H9 (cell line): ENCODE data around the gene TBC1D1. TPM values are rescaled to one million over a fixed set of nuclear protein-coding genes. Genes with fewer than 3 reads are reported as not detected.

Experiments used
- DNase-seq: peaks from one replicate; pipeline ENCODE4 v3.0.0-alpha.2; 2017
- H2AFZ ChIP-seq: one replicate; pipeline ENCODE4 v1.6.1; 2013; ENCODE audit warnings: mild to moderate bottlenecking, low read length, control low read depth, moderate library complexity
- H2AK5ac ChIP-seq: 2 replicates; pipeline ENCODE4 v1.6.1; 2013; ENCODE audit warnings: low read length, control low read depth, mixed read lengths; ENCODE audit not compliant: insufficient read length
- H2BK120ac ChIP-seq: one replicate; pipeline ENCODE4 v1.6.1; 2013; ENCODE audit warnings: low read depth, mild to moderate bottlenecking, low read length, control low read depth, inconsistent platforms; ENCODE audit not compliant: poor library complexity, severe bottlenecking
- H2BK12ac ChIP-seq: 2 replicates; pipeline ENCODE4 v1.6.1; 2013; ENCODE audit warnings: low read length, control low read depth, mixed read lengths, low read depth; ENCODE audit not compliant: insufficient read length
- H2BK15ac ChIP-seq: 2 replicates; pipeline ENCODE4 v1.6.1; 2013; ENCODE audit warnings: low read depth, low read length, control low read depth
- H2BK20ac ChIP-seq: one replicate; pipeline ENCODE4 v1.6.1; 2013; ENCODE audit warnings: low read depth, mild to moderate bottlenecking, low read length, control low read depth, inconsistent platforms; ENCODE audit not compliant: poor library complexity, severe bottlenecking
- H2BK5ac ChIP-seq: 2 replicates; pipeline ENCODE4 v1.6.1; 2013; ENCODE audit warnings: low read length, control low read depth, mixed read lengths; ENCODE audit not compliant: insufficient read length
- H3K14ac ChIP-seq: 2 replicates; pipeline ENCODE4 v1.6.1; 2013; ENCODE audit warnings: low read length, control low read depth; ENCODE audit not compliant: insufficient read depth
- H3K18ac ChIP-seq: 2 replicates; pipeline ENCODE4 v1.6.1; 2013; ENCODE audit warnings: low read depth, mild to moderate bottlenecking, mixed read lengths, low read length, control low read depth; ENCODE audit not compliant: insufficient read length
- H3K23ac ChIP-seq: 2 replicates; pipeline ENCODE4 v1.6.1; 2013; ENCODE audit warnings: low read length, control low read depth, mixed read lengths, low read depth; ENCODE audit not compliant: insufficient read length
- H3K23me2 ChIP-seq: 2 replicates; pipeline ENCODE4 v1.6.1; 2013; ENCODE audit warnings: low read depth, mild to moderate bottlenecking, mixed read lengths, low read length, control low read depth; ENCODE audit not compliant: insufficient read length, poor library complexity, severe bottlenecking
- H3K27ac ChIP-seq: 2 replicates; pipeline ENCODE4 v1.5.1; 2013; ENCODE audit warnings: low read length, control low read depth, mixed read lengths, low read depth; ENCODE audit not compliant: insufficient read length
- H3K27me3 ChIP-seq: 2 replicates; pipeline ENCODE4 v1.6.1; 2013; ENCODE audit warnings: low read length, control low read depth, inconsistent platforms; ENCODE audit not compliant: insufficient read depth
- H3K4ac ChIP-seq: 2 replicates; pipeline ENCODE4 v1.6.1; 2013; ENCODE audit warnings: low read depth, mild to moderate bottlenecking, control low read depth, inconsistent platforms, low read length, moderate library complexity
- H3K4me1 ChIP-seq: 2 replicates; pipeline ENCODE4 v1.6.1; 2013; ENCODE audit warnings: low read length, control low read depth, inconsistent platforms; ENCODE audit not compliant: insufficient read depth
- H3K4me2 ChIP-seq: 2 replicates; pipeline ENCODE4 v1.6.1; 2013; ENCODE audit warnings: low read length, control low read depth, mixed read lengths; ENCODE audit not compliant: insufficient read length, insufficient read depth
- H3K56ac ChIP-seq: 2 replicates; pipeline ENCODE4 v1.6.1; 2013; ENCODE audit warnings: low read depth, mild to moderate bottlenecking, mixed read lengths, low read length, control low read depth; ENCODE audit not compliant: insufficient read length
- H3K79me1 ChIP-seq: 2 replicates; pipeline ENCODE4 v1.6.1; 2013; ENCODE audit warnings: low read depth, mild to moderate bottlenecking, moderate library complexity, low read length, control low read depth, inconsistent platforms; ENCODE audit not compliant: insufficient read depth, poor library complexity, severe bottlenecking
- H3K79me2 ChIP-seq: 2 replicates; pipeline ENCODE4 v1.6.1; 2013; ENCODE audit warnings: low read length, control low read depth, inconsistent platforms; ENCODE audit not compliant: insufficient read depth
- H3K9ac ChIP-seq: 2 replicates; pipeline ENCODE4 v1.6.1; 2013; ENCODE audit warnings: low read length, control low read depth, mixed read lengths; ENCODE audit not compliant: insufficient read length; ENCODE audit errors: extremely low read depth
- H3K9me3 ChIP-seq: one replicate; pipeline ENCODE4 v1.6.1; 2013; ENCODE audit warnings: low read depth, low read length, inconsistent platforms; ENCODE audit not compliant: control insufficient read depth
- H3T11ph ChIP-seq: one replicate; pipeline ENCODE4 v1.6.1; 2013; ENCODE audit warnings: mild to moderate bottlenecking, low read length, control low read depth, inconsistent platforms
- H4K20me1 ChIP-seq: one replicate; pipeline ENCODE4 v1.6.1; 2013; ENCODE audit not compliant: control insufficient read depth, insufficient read length, insufficient read depth
- H4K5ac ChIP-seq: 2 replicates; pipeline ENCODE4 v1.6.1; 2013; ENCODE audit warnings: low read depth, mild to moderate bottlenecking, mixed read lengths, low read length, control low read depth; ENCODE audit not compliant: insufficient read length
- H4K8ac ChIP-seq: replicated peaks from 2 replicates; pipeline ENCODE4 v1.6.1; 2013; ENCODE audit warnings: low read length, control low read depth, mixed read lengths, low read depth; ENCODE audit not compliant: insufficient read length
- H4K91ac ChIP-seq: 2 replicates; pipeline ENCODE4 v1.6.1; 2013; ENCODE audit warnings: low read depth, mild to moderate bottlenecking, moderate library complexity, mixed read lengths, low read length, control low read depth; ENCODE audit not compliant: insufficient read length
- H3K27ac Mint-ChIP-seq, 3 experiments: 2 replicates in 2 of 3; 3 replicates in 1 of 3; pipeline ENCODE4 v1.8.0; 2020 to 2021; ENCODE audit warnings: mixed read lengths in 3 of 3, mild to moderate bottlenecking in 1 of 3, moderate library complexity in 1 of 3
- H3K27me3 Mint-ChIP-seq: 2 replicates; pipeline ENCODE4 v1.8.0; 2021; ENCODE audit warnings: low read depth, mild to moderate bottlenecking, moderate library complexity, mixed read lengths
- H3K36me3 Mint-ChIP-seq, 3 experiments: 2 replicates in 2 of 3; 3 replicates in 1 of 3; pipeline ENCODE4 v1.8.0; 2020 to 2021; ENCODE audit warnings: low read depth in 3 of 3, mixed read lengths in 3 of 3; ENCODE audit not compliant: insufficient read depth in 1 of 3
- H3K4me1 Mint-ChIP-seq, 2 experiments: 2 replicates each; pipeline ENCODE4 v1.8.0; 2020; ENCODE audit warnings: mixed read lengths in 2 of 2
- H3K4me3 Mint-ChIP-seq, 2 experiments: 2 replicates in 1 of 2; 3 replicates in 1 of 2; pipeline ENCODE4 v1.8.0; 2020 to 2021; ENCODE audit warnings: mild to moderate bottlenecking in 2 of 2, mixed read lengths in 2 of 2, moderate library complexity in 1 of 2
- H3K9me3 Mint-ChIP-seq, 2 experiments: 2 replicates in 1 of 2; 3 replicates in 1 of 2; pipeline ENCODE4 v1.8.0; 2020; ENCODE audit warnings: mild to moderate bottlenecking in 2 of 2, mixed read lengths in 2 of 2, moderate library complexity in 1 of 2
- WGBS: extraction: QIAGEN DNeasy Blood & Tissue Kit; methylation state at CpG from one replicate; pipeline ENCODE4 v1.1.7; 2013; ENCODE audit warnings: missing lambda C conversion rate, low lambda C conversion rate, mixed read lengths; ENCODE audit not compliant: insufficient read length; ENCODE audit errors: extremely low coverage; 5-methylcytosine and 5-hydroxymethylcytosine counted together
- total RNA-seq: library from RNA; stranded (reverse); gene quantifications from 2 replicates; pipeline ENCODE4 v1.2.1, GENCODE V29; 2021
- TF ChIP-seq, protein P1 (sequence below): fragments of 200-600 bp; sonication (generic); conservative IDR thresholded peaks from 3 replicates; pipeline ENCODE4 v1.8.0; 2021; ENCODE audit warnings: antibody characterized with exemption, mild to moderate bottlenecking

Gene TBC1D1
- total RNA-seq, 1 experiment from 2014 or later = 109 TPM

DNA sequence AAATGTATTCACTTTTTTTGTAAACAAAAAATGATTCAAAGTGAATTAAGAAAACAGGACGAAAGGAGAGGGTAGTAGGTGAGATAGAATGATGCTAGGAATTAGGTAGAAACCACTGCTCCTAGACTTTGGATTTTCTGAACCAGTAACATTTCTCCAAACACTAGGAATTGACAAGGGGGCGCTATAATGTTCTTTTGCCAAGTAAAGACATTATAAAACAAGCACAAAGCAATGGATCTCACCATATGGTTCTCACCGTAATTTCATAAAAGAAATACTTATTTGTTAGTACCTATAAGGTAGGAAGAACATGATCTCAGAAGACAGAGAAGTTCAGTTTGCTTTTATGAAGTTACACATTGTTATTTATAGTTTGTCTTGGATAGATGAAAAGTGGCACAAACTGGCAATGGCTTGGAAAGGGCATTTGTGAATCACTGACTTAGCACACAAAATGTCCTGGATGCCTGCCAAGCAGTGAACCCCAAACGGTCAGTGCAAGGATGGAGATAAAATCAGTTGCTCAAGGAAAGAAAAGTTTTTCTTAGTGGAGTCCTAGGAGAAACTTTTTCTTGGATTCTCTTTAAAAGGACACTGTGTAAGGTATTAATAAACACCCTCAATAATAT is 8.1 kb upstream of the TBC1D1 start:
- no peak overlapping the region for H3K9ac ChIP-seq
- no peak overlapping the region for H3K27ac Mint-ChIP-seq
- no peak overlapping the region for H2AFZ ChIP-seq
- H3K79me1 ChIP-seq = no peaks in the 10 kb centered on the region
- H2AK5ac ChIP-seq = no peak overlapping the region
- no peaks in the 10 kb centered on the region; a peak in 1 of 7 replicates for H3K36me3 Mint-ChIP-seq
- no peaks in the 10 kb centered on the region for H3K4me1 Mint-ChIP-seq
- no peaks in the 10 kb centered on the region for H3K9me3 ChIP-seq
- H4K8ac ChIP-seq = no peak overlapping the region
- H2BK5ac ChIP-seq = no peak overlapping the region
- H3K56ac ChIP-seq = no peak overlapping the region
- H2BK20ac ChIP-seq = no peak overlapping the region
- H2BK120ac ChIP-seq = no peak overlapping the region
- H2BK12ac ChIP-seq = no peak overlapping the region
- H3K9me3 Mint-ChIP-seq = no peaks in the 10 kb centered on the region
- H3K4ac ChIP-seq = no peak overlapping the region
- no peaks in the 10 kb centered on the region for H4K20me1 ChIP-seq
- no peak overlapping the region for H3K14ac ChIP-seq
- no peak overlapping the region for H3T11ph ChIP-seq
- no peak overlapping the region for H2BK15ac ChIP-seq
- no peak overlapping the region for H3K23ac ChIP-seq
- DNase-seq = no peak
- no peak overlapping the region for H3K4me3 Mint-ChIP-seq
- no peak overlapping the region for H3K18ac ChIP-seq
- TF ChIP-seq, protein P1, sequence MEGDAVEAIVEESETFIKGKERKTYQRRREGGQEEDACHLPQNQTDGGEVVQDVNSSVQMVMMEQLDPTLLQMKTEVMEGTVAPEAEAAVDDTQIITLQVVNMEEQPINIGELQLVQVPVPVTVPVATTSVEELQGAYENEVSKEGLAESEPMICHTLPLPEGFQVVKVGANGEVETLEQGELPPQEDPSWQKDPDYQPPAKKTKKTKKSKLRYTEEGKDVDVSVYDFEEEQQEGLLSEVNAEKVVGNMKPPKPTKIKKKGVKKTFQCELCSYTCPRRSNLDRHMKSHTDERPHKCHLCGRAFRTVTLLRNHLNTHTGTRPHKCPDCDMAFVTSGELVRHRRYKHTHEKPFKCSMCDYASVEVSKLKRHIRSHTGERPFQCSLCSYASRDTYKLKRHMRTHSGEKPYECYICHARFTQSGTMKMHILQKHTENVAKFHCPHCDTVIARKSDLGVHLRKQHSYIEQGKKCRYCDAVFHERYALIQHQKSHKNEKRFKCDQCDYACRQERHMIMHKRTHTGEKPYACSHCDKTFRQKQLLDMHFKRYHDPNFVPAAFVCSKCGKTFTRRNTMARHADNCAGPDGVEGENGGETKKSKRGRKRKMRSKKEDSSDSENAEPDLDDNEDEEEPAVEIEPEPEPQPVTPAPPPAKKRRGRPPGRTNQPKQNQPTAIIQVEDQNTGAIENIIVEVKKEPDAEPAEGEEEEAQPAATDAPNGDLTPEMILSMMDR = peak; percentile 65
- no peaks in the 10 kb centered on the region for H3K4me1 ChIP-seq
- H3K27me3 ChIP-seq = no peaks in the 10 kb centered on the region; the same call in 1 of the 2 replicates
- no peak overlapping the region for H3K4me2 ChIP-seq
- no peak overlapping the region for H3K27ac ChIP-seq
- H4K5ac ChIP-seq = no peak overlapping the region
- WGBS = no CpG with 5 or more reads among the region's 4 CpGs
- H3K23me2 ChIP-seq = no peaks in the 10 kb centered on the region
- no peaks in the 10 kb centered on the region for H3K79me2 ChIP-seq
- H3K27me3 Mint-ChIP-seq = peaks cover 22% of the 10 kb centered on the region
- H4K91ac ChIP-seq = no peak overlapping the region
